Measurements from ENCODE around the gene SPATA6L. TPM values are rescaled to one million over a fixed set of nuclear protein-coding genes. Genes with fewer than 3 reads are reported as not detected.

The SPATA6L gene
- polyA plus RNA-seq, 1 of the 3 experiments (the other 2 are of a cell fraction), result 0.44 TPM

GRCh38 chr9:4618700-4619099 lies 47.6 kb downstream of the SPATA6L start:
- CTCF ChIA-PET, result no interaction called here
- H3K9ac ChIP-seq, result no peak overlapping the region

More at GRCh38 chr9:4618700-4619099, 47.6 kb downstream of the SPATA6L start:
- no peaks in the 10 kb centered on the region for H3K9me3 ChIP-seq
- H3K4me3 ChIP-seq (ENCODE audit: low read depth in 2 of 2, low read length in 1 of 2), result no peak overlapping the region
- no peaks in the 10 kb centered on the region for H4K20me1 ChIP-seq (ENCODE audit: insufficient read depth)
- H3K4me2 ChIP-seq, result no peak overlapping the region
- no peaks in the 10 kb centered on the region for H3K27me3 ChIP-seq (ENCODE audit: insufficient read depth)
- POLR2A ChIA-PET, result no interaction called here
- no peaks in the 10 kb centered on the region for H3K79me2 ChIP-seq (ENCODE audit: insufficient read depth)
- no peaks in the 10 kb centered on the region for H3K9me2 ChIP-seq
- 87% methylated on average over 2 of the region's 2 CpGs for WGBS (ENCODE audit: low lambda C conversion rate)
- no peaks in the 10 kb centered on the region for H3F3A ChIP-seq (replicated peaks; ENCODE audit: insufficient read depth)
- no peaks in the 10 kb centered on the region for H3K36me3 ChIP-seq (replicated peaks in 1 of 2; ENCODE audit: control insufficient read depth in 1 of 2, insufficient read depth in 2 of 2, low read length in 1 of 2)
- H2AFZ ChIP-seq (ENCODE audit: low read depth), result no peak overlapping the region
- DNase-seq, result no peak
- no peak overlapping the region for H3K27ac ChIP-seq (ENCODE audit: low read depth in 2 of 2, low read length in 1 of 2)
- TF ChIP-seq RXRA (IDR thresholded peaks at IDR 0.05; ENCODE audit: borderline replicate concordance, low read depth) (no peak), CTCF (IDR thresholded peaks at IDR 0.05) (no peak), EZH2phosphoT487 (IDR thresholded peaks at IDR 0.05; ENCODE audit: borderline replicate concordance, low read depth) (no peak), PBX3 (IDR thresholded peaks at IDR 0.05) (no peak), REST (IDR thresholded peaks at IDR 0.05; ENCODE audit: low read depth, low read length) (no peak), FOXJ3 (CRISPR knock-in tag; IDR thresholded peaks at IDR 0.05) (no peak), GABPA (IDR thresholded peaks at IDR 0.05; ENCODE audit: low read depth) (no peak), FOSL2 (IDR thresholded peaks at IDR 0.05; ENCODE audit: borderline replicate concordance, low read depth) (no peak), YY1 (IDR thresholded peaks at IDR 0.05; ENCODE audit: low read depth) (no peak), RFX5 (IDR thresholded peaks at IDR 0.05; ENCODE audit: low read length) (no peak), TAF1 (IDR thresholded peaks at IDR 0.05; ENCODE audit: borderline replicate concordance, low read depth, low read length) (no peak), NFIC (IDR thresholded peaks at IDR 0.05; ENCODE audit: borderline replicate concordance) (no peak)
- no peaks in the 10 kb centered on the region for H3K4me1 ChIP-seq (ENCODE audit: control insufficient read depth in 1 of 2, insufficient read depth in 2 of 2, low read depth in 1 of 2, low read length in 1 of 2)

Data from SK-N-SH (cell line).